Measurements from ENCODE around the gene ERFL. TPM values are rescaled to one million over a fixed set of nuclear protein-coding genes. Genes with fewer than 3 reads are reported as not detected.

The ERFL gene
- total and polyA plus RNA-seq, 12 donors: 0.10 TPM; not detected in 11

- H3K27ac ChIP-seq: no peak overlapping the region
- H3K36me3 ChIP-seq (replicated peaks in 1 of 2): no peaks in the 10 kb centered on the region
- intact Hi-C loops (cut with DNase I): no loop called here
- H3K27me3 ChIP-seq: no peaks in the 10 kb centered on the region
- TF ChIP-seq CTCF (IDR thresholded peaks at IDR 0.05) (no peak), POLR2A (IDR thresholded peaks at IDR 0.05) (no peak)
- 86 to 93% (median 92%) methylated on average over 10 to 19 of the region's 19 CpGs for WGBS, 4 donors
- no peaks in the 10 kb centered on the region for H3K9me3 ChIP-seq (replicated peaks in 1 of 3)
- DNase-seq: no peak
- H3K4me1 ChIP-seq (replicated peaks in 1 of 2): no peaks in the 10 kb centered on the region
- no peak overlapping the region for H3K4me3 ChIP-seq
Observed at GRCh38 chr19:41969772-41970458, 41.7 kb upstream of the ERFL start.

GRCh38 chr19:41968751-41969595 is 40.7 kb upstream of the ERFL start:
- no peaks in the 10 kb centered on the region for H3K36me3 ChIP-seq (replicated peaks in 1 of 2)
- intact Hi-C loops (cut with DNase I): no loop called here
- H3K27ac ChIP-seq: no peak overlapping the region
- no peaks in the 10 kb centered on the region for H3K27me3 ChIP-seq
- H3K9me3 ChIP-seq (replicated peaks in 1 of 3): no peaks in the 10 kb centered on the region
- TF ChIP-seq CTCF (IDR thresholded peaks at IDR 0.05): no peak
- no peak for TF ChIP-seq POLR2A (IDR thresholded peaks at IDR 0.05)
- no peak overlapping the region for H3K4me3 ChIP-seq
- no peaks in the 10 kb centered on the region for H3K4me1 ChIP-seq (replicated peaks in 1 of 2)
- WGBS, 4 donors: 85 to 90% (median 89%) methylated on average over 17 to 28 of the region's 28 CpGs
- no peak for DNase-seq

- DNase-seq: no peak
- H3K9me3 ChIP-seq (replicated peaks in 1 of 3): no peaks in the 10 kb centered on the region
- TF ChIP-seq POLR2A (IDR thresholded peaks at IDR 0.05) (no peak), CTCF (IDR thresholded peaks at IDR 0.05) (no peak)
- no peaks in the 10 kb centered on the region for H3K27me3 ChIP-seq
- no peaks in the 10 kb centered on the region for H3K4me1 ChIP-seq (replicated peaks in 1 of 2)
- 66 to 72% (median 69%) methylated on average over 21 to 26 of the region's 26 CpGs for WGBS, 4 donors
- intact Hi-C loops (cut with DNase I): no loop called here
- no peak overlapping the region for H3K4me3 ChIP-seq
- no peak overlapping the region for H3K27ac ChIP-seq
- no peaks in the 10 kb centered on the region for H3K36me3 ChIP-seq (replicated peaks in 1 of 2)
Observed at GRCh38 chr19:41967054-41967783, 39.0 kb upstream of the ERFL start.

- no peaks in the 10 kb centered on the region for H3K9me3 ChIP-seq (replicated peaks in 1 of 3)
- 60 to 85% (median 65%) methylated on average over 5 of the region's 5 CpGs for WGBS, 4 donors
- no peak for TF ChIP-seq CTCF (IDR thresholded peaks at IDR 0.05)
- no peak for TF ChIP-seq POLR2A (IDR thresholded peaks at IDR 0.05)
- DNase-seq: no peak
- no peaks in the 10 kb centered on the region for H3K4me1 ChIP-seq (replicated peaks in 1 of 2)
- H3K36me3 ChIP-seq (replicated peaks in 1 of 2): no peaks in the 10 kb centered on the region
- H3K4me3 ChIP-seq: no peak overlapping the region
- H3K27ac ChIP-seq: no peak overlapping the region
- intact Hi-C loops (cut with DNase I): no loop called here
- no peaks in the 10 kb centered on the region for H3K27me3 ChIP-seq
Observed at GRCh38 chr19:41965106-41965505, 36.9 kb upstream of the ERFL start.

All from adrenal gland (tissue), 12 donors.